K562 (cell line): ENCODE data around the gene ZNF366. TPM values are rescaled to one million over a fixed set of nuclear protein-coding genes. Genes with fewer than 3 reads are reported as not detected.

Source experiments
- ATAC-seq: fragments of 200-7000 bp; cut with Tn5 transposase; 3 replicates; pipeline ENCODE4 v1.9.1; 2020; ENCODE audit warnings: moderate library complexity
- BruUV-seq: library from RNA; stranded (reverse); fragments of 400-500 nt; replicated peaks from 2 replicates; lab custom pipeline; 2021; lab: Mats Ljungman, UMichigan
- CTCF ChIA-PET: fragments of 300-600 bp; formaldehyde crosslinking; extraction: SDS; loops from one replicate; lab custom pipeline; 2021; ENCODE audit warnings: low intra/inter-chr PET ratio; lab: Yijun Ruan, JAX
- POLR2A ChIA-PET: fragments of 300-600, 350-650 bp; sonication (Branson Sonifier 250); formaldehyde crosslinking; extraction: SDS; loops from one replicate; lab custom pipeline; 2021; ENCODE audit warnings: antibody characterized with exemption, inconsistent platforms; lab: Yijun Ruan, JAX
- DNase-seq, 4 experiments: peaks; one replicate each; pipeline versions ENCODE4 v3.0.0 to v3.0.0-alpha.2; 2011 to 2018; ENCODE audit warnings: low spot score in 3 of 4, mixed read lengths in 3 of 4; ENCODE audit errors: extremely low read depth in 1 of 4
- FAIRE-seq: peaks from 2 replicates; lab custom pipeline; 2011; peaks lifted over from hg19 to GRCh38; lab: Jason Lieb, UNC
- H2AFZ ChIP-seq: 2 replicates; pipeline ENCODE4 v1.6.0; 2011; ENCODE audit warnings: low read depth, low read length, control low read depth, inconsistent platforms
- H3K27ac ChIP-seq: fragments of 200-600 bp; 3 replicates; pipeline ENCODE4 v1.8.0; 2011; ENCODE audit warnings: low read depth, mild to moderate bottlenecking, control low read depth, inconsistent platforms, low read length, moderate library complexity, mixed read lengths; ENCODE audit errors: extremely low read depth
- H3K27me3 ChIP-seq, 2 experiments: fragments of 300-600 bp in 1 of 2; 2 replicates in 1 of 2; 3 replicates in 1 of 2; pipeline versions ENCODE4 v1.6.0 to v1.8.0; 2011; ENCODE audit warnings: inconsistent platforms in 2 of 2, low read length in 2 of 2, mild to moderate bottlenecking in 1 of 2, mixed read lengths in 1 of 2, moderate library complexity in 1 of 2; ENCODE audit not compliant: control insufficient read depth in 2 of 2, insufficient read depth in 2 of 2
- H3K36me3 ChIP-seq: fragments of 300-600 bp; 3 replicates; pipeline ENCODE4 v1.8.0; 2011; ENCODE audit warnings: mild to moderate bottlenecking, low read length, inconsistent platforms; ENCODE audit not compliant: control insufficient read depth, insufficient read depth
- H3K4me1 ChIP-seq, 2 experiments: fragments of 200-600 bp in 1 of 2; replicated peaks in 1 of 2; 2 replicates in 1 of 2; 3 replicates in 1 of 2; pipeline versions ENCODE4 v1.5.1 to v1.8.0; 2011; ENCODE audit warnings: inconsistent platforms in 2 of 2, low read length in 2 of 2, mild to moderate bottlenecking in 1 of 2, mixed read lengths in 1 of 2, moderate library complexity in 1 of 2; ENCODE audit not compliant: control insufficient read depth in 2 of 2, insufficient read depth in 2 of 2
- H3K4me2 ChIP-seq: 2 replicates; pipeline ENCODE4 v1.6.1; 2011; ENCODE audit warnings: low read length, control low read depth, inconsistent platforms, mixed read lengths; ENCODE audit not compliant: insufficient read depth
- H3K4me3 ChIP-seq: fragments of 200-600 bp; sonication (generic), shearing (Covaris generic); 2 replicates; pipeline ENCODE4 v1.5.1; 2016; ENCODE audit warnings: control low read depth, inconsistent platforms
- H3K79me2 ChIP-seq: fragments of 200-600 bp; 3 replicates; pipeline ENCODE4 v1.8.0; 2011; ENCODE audit warnings: low read length, inconsistent platforms; ENCODE audit not compliant: control insufficient read depth, insufficient read depth
- H3K9ac ChIP-seq, 2 experiments: 2 replicates each; pipeline versions ENCODE4 v1.6.0 to v1.6.1; 2011; ENCODE audit warnings: low read depth in 2 of 2, low read length in 2 of 2, control low read depth in 1 of 2, inconsistent platforms in 1 of 2, mild to moderate bottlenecking in 1 of 2, mixed read lengths in 1 of 2; ENCODE audit not compliant: insufficient read depth in 1 of 2
- H3K9me1 ChIP-seq: one replicate; pipeline ENCODE4 v1.6.0; 2011; ENCODE audit warnings: inconsistent platforms, mild to moderate bottlenecking, low read length, moderate library complexity; ENCODE audit not compliant: control insufficient read depth, insufficient read depth
- H3K9me3 ChIP-seq: replicated peaks from 2 replicates; pipeline ENCODE4 v1.5.1; 2011; ENCODE audit warnings: low read depth, low read length, inconsistent platforms; ENCODE audit not compliant: control insufficient read depth, insufficient read depth
- H4K20me1 ChIP-seq: replicated peaks from 2 replicates; pipeline ENCODE4 v1.6.1; 2011; ENCODE audit warnings: low read length, inconsistent platforms, mixed read lengths; ENCODE audit not compliant: control insufficient read depth, insufficient read depth
- CBFA2T2 ChIP-seq: fragments of 450-650 bp; conservative IDR thresholded peaks from 2 replicates; pipeline ENCODE4 v1.6.1; 2017; ENCODE audit warnings: mild to moderate bottlenecking
- HEY1 ChIP-seq: fragments of 250-450 bp; sonication (Bioruptor Pico); IDR thresholded peaks from 2 replicates; pipeline ENCODE4 v1.5.0; 2020; ENCODE audit warnings: mild to moderate bottlenecking, moderate library complexity, borderline replicate concordance
- KAT7 ChIP-seq: sonication (generic); formaldehyde crosslinking; IDR thresholded peaks from 2 replicates; pipeline ENCODE4 v1.8.0; 2022; ENCODE audit warnings: missing genetic modification reagents, mild to moderate bottlenecking, borderline replicate concordance
- KDM5B ChIP-seq: fragments of 200-600 bp; sonication (generic); IDR thresholded peaks from 2 replicates; pipeline ENCODE4 v1.6.1; 2012; ENCODE audit warnings: low read depth, mild to moderate bottlenecking, moderate library complexity, low read length, control low read depth, inconsistent platforms; ENCODE audit not compliant: insufficient replicate concordance
- MBD2 ChIP-seq: sonication (generic); IDR thresholded peaks from 2 replicates; pipeline ENCODE4 v1.6.1; 2016; ENCODE audit warnings: low read depth, borderline replicate concordance
- NBN ChIP-seq: fragments of 450-650 bp; IDR thresholded peaks from 2 replicates; pipeline ENCODE4 v1.6.1; 2016; ENCODE audit warnings: low read depth, mild to moderate bottlenecking
- NFIC ChIP-seq: fragments of 450-650 bp; IDR thresholded peaks from 2 replicates; pipeline ENCODE4 v1.6.1; 2017; ENCODE audit warnings: mild to moderate bottlenecking, inconsistent platforms
- NFYB ChIP-seq: IDR thresholded peaks from 2 replicates; pipeline ENCODE4 v1.6.1; 2011; ENCODE audit warnings: mild to moderate bottlenecking, moderate library complexity; ENCODE audit not compliant: insufficient read length; ENCODE audit errors: extremely low read depth
- SRSF3 ChIP-seq: fragments of 200-400 bp; formaldehyde crosslinking; IDR thresholded peaks from 2 replicates; pipeline ENCODE4 v1.6.1; 2016; ENCODE audit warnings: mild to moderate bottlenecking, low read length, moderate library complexity; ENCODE audit not compliant: insufficient read depth
- ZNF143 ChIP-seq: sonication (generic); formaldehyde crosslinking; IDR thresholded peaks from 2 replicates; pipeline ENCODE4 v1.9.0; 2022; ENCODE audit warnings: mild to moderate bottlenecking, missing genetic modification reagents
- WGBS: fragments of 100-300 bp; shearing (Covaris generic); methylation state at CpG from one replicate; pipeline ENCODE4 v1.1.6; 2016; ENCODE audit warnings: low coverage, mixed read lengths; ENCODE audit not compliant: insufficient coverage; ENCODE audit errors: missing lambda C conversion rate; 5-methylcytosine and 5-hydroxymethylcytosine counted together
- in situ Hi-C: fragments of 300-500 bp; cut with MboI; formaldehyde crosslinking; loops from 4 replicates; pipeline ENCODE4 v1.15.0; 2018; ENCODE audit warnings: inconsistent platforms, mixed read lengths
- intact Hi-C: fragments of 100-400 bp; cut with micrococcal nuclease; formaldehyde crosslinking; loops from 2 replicates; pipeline ENCODE4 v1.14.2; 2022
- polyA plus RNA-seq, 8 experiments: library from polyadenylated mRNA; depleted of rRNA in 4 of 8; stranded (reverse) in 5 of 8; unstranded in 3 of 8; fragments of >200 nt; fragmentation: Nextera tagmentation in 2 of 8; fragmentation: Illumina TruSeq in 1 of 8; extraction: Ambion mirVana in 2 of 8; extraction: Trizol in 1 of 8; gene quantifications; 2 replicates each; pipeline versions ENCODE4 v1.2.1 to v1.2.3, GENCODE V29; 2011 to 2014; ENCODE audit warnings: inconsistent platforms in 1 of 8, missing spikeins in 1 of 8
- total RNA-seq, 7 experiments: library from RNA; depleted of rRNA in 6 of 7; stranded (reverse); fragments of >200 nt in 6 of 7; fragmentation: Illumina TruSeq in 2 of 7; extraction: Trizol in 2 of 7; gene quantifications; 2 replicates each; pipeline versions ENCODE4 v1.2.1 to v1.2.3, GENCODE V29; 2011 to 2021; ENCODE audit warnings: low replicate concordance in 1 of 7
- TF ChIP-seq, protein P1 (sequence below), 2 experiments: fragments of 450-650 bp; formaldehyde crosslinking in 1 of 2; IDR thresholded peaks; 2 replicates each; pipeline versions ENCODE4 v1.4.0 to v1.6.1; 2014 to 2020; ENCODE audit warnings: mild to moderate bottlenecking in 2 of 2, borderline replicate concordance in 1 of 2, low read depth in 1 of 2

ZNF366 gene
- total and polyA plus RNA-seq, 9 of the 15 experiments (the other 6 are each of a cell fraction or from before 2014, with no cell fraction given): not detected

DNA sequence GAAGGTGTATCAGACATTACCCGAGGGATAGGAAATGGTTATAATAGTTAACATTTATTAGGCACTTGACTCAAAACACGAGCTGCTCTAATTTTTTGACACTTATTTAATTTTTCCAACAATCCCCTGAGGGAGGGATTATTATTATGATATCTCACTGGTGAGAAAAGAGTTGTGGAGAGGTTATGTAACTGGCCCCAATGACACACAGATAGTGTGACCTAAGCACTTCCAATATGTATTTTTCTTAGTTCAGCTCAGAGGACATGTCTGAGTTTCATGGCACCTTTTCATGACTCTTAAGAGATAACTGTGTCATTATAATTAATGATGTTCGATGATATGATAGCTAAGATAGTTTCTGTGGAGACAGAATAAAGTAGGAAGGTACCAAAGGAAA, 100.1 kb downstream of the ZNF366 start:
- ChIA-PET POLR2A (no interaction called here), CTCF (no interaction called here)
- ATAC-seq (no peak), FAIRE-seq (no peak), DNase-seq (no peak)
- BruUV-seq: no TSS peak
- Histone ChIP-seq H2AFZ (no peak overlapping the region), H3K4me2 (no peak overlapping the region), H3K9ac (no peak overlapping the region), H4K20me1 (no peaks in the 10 kb centered on the region), H3K4me3 (no peak overlapping the region), H3K36me3 (no peaks in the 10 kb centered on the region), H3K9me1 (no peaks in the 10 kb centered on the region), H3K4me1 (no peaks in the 10 kb centered on the region), H3K27me3 (peaks cover 5 to 8% of the 10 kb centered on the region in 2 experiments; a peak in 1 of 5 replicates), H3K9me3 (no peaks in the 10 kb centered on the region; the same call in 1 of the 2 replicates), H3K27ac (no peak overlapping the region), H3K79me2 (no peaks in the 10 kb centered on the region)
- intact Hi-C loops: no loop called here
- in situ Hi-C loops: no loop called here
- 7% methylated on average over 3 of the region's 3 CpGs for WGBS
- TF ChIP-seq SRSF3 (no peak), CBFA2T2 (no peak), KDM5B (no peak), KAT7 (CRISPR knock-in tag) (no peak), NBN (no peak), ZNF143 (CRISPR knock-in tag) (no peak), MBD2 (no peak), HEY1 (CRISPR knock-in tag) (no peak), NFYB (no peak), NFIC (no peak)
- TF ChIP-seq, protein P1, sequence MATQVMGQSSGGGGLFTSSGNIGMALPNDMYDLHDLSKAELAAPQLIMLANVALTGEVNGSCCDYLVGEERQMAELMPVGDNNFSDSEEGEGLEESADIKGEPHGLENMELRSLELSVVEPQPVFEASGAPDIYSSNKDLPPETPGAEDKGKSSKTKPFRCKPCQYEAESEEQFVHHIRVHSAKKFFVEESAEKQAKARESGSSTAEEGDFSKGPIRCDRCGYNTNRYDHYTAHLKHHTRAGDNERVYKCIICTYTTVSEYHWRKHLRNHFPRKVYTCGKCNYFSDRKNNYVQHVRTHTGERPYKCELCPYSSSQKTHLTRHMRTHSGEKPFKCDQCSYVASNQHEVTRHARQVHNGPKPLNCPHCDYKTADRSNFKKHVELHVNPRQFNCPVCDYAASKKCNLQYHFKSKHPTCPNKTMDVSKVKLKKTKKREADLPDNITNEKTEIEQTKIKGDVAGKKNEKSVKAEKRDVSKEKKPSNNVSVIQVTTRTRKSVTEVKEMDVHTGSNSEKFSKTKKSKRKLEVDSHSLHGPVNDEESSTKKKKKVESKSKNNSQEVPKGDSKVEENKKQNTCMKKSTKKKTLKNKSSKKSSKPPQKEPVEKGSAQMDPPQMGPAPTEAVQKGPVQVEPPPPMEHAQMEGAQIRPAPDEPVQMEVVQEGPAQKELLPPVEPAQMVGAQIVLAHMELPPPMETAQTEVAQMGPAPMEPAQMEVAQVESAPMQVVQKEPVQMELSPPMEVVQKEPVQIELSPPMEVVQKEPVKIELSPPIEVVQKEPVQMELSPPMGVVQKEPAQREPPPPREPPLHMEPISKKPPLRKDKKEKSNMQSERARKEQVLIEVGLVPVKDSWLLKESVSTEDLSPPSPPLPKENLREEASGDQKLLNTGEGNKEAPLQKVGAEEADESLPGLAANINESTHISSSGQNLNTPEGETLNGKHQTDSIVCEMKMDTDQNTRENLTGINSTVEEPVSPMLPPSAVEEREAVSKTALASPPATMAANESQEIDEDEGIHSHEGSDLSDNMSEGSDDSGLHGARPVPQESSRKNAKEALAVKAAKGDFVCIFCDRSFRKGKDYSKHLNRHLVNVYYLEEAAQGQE (IDR thresholded peaks at IDR 0.05; ENCODE audit: borderline replicate concordance): no peak
- TF ChIP-seq, protein P1 (CRISPR knock-in tag; IDR thresholded peaks at IDR 0.05; ENCODE audit: low read depth): no peak
